Smooth muscle cell (in vitro differentiated cells): ENCODE measurements around the gene SPACA4. TPM values are rescaled to one million over a fixed set of nuclear protein-coding genes. Genes with fewer than 3 reads are reported as not detected.

Source experiments
- DNase-seq: peaks from one replicate; lab custom pipeline; 2025; ENCODE audit not compliant: unreplicated experiment; lab: John Stamatoyannopoulos, UW
- H2AFZ ChIP-seq: fragments of 200-600 bp; sonication (generic); 2 replicates; pipeline ENCODE4 v1.6.0; 2016; ENCODE audit warnings: antibody characterized with exemption, low read depth, mild to moderate bottlenecking
- H3F3A ChIP-seq: fragments of 200-600 bp; sonication (generic); 2 replicates; pipeline ENCODE4 v1.6.0; 2017; ENCODE audit warnings: antibody characterized with exemption, low read depth
- H3K27ac ChIP-seq: fragments of 200-600 bp; sonication (generic); 2 replicates; pipeline ENCODE4 v1.5.1; 2016; ENCODE audit warnings: low read depth, mild to moderate bottlenecking
- H3K27me3 ChIP-seq: fragments of 200-600 bp; sonication (generic); 2 replicates; pipeline ENCODE4 v1.6.1; 2016; ENCODE audit warnings: low read depth, mild to moderate bottlenecking
- H3K36me3 ChIP-seq: fragments of 200-600 bp; sonication (generic); 2 replicates; pipeline ENCODE4 v1.5.1; 2016; ENCODE audit warnings: low read depth
- H3K4me1 ChIP-seq: fragments of 200-600 bp; sonication (generic); 2 replicates; pipeline ENCODE4 v1.5.1; 2016; ENCODE audit warnings: low read depth
- H3K4me2 ChIP-seq: fragments of 200-600 bp; sonication (generic); 2 replicates; pipeline ENCODE4 v1.6.0; 2016; ENCODE audit warnings: mild to moderate bottlenecking
- H3K4me3 ChIP-seq: fragments of 200-600 bp; sonication (generic); 2 replicates; pipeline ENCODE4 v1.5.1; 2016; ENCODE audit warnings: mild to moderate bottlenecking
- H3K79me2 ChIP-seq: fragments of 200-600 bp; sonication (generic); 2 replicates; pipeline ENCODE4 v1.6.0; 2016; ENCODE audit warnings: low read depth, mild to moderate bottlenecking
- H3K9ac ChIP-seq: fragments of 200-600 bp; sonication (generic); 2 replicates; pipeline ENCODE4 v1.6.0; 2016; ENCODE audit warnings: low read depth
- H3K9me3 ChIP-seq: fragments of 200-600 bp; sonication (generic); replicated peaks from 2 replicates; pipeline ENCODE4 v1.5.1; 2016; ENCODE audit warnings: low read depth
- H4K20me1 ChIP-seq: fragments of 200-600 bp; sonication (generic); 2 replicates; pipeline ENCODE4 v1.6.0; 2016; ENCODE audit warnings: low read depth
- WGBS: methylation state at CpG from one replicate; pipeline ENCODE4 v1.1.7; 2016; ENCODE audit warnings: low lambda C conversion rate; 5-methylcytosine and 5-hydroxymethylcytosine counted together
- polyA plus RNA-seq: library from polyadenylated mRNA; unstranded; fragments of >200 nt; fragmentation: Nextera tagmentation; extraction: Ambion mirVana; gene quantifications from 2 replicates; pipeline ENCODE4 v1.2.1, GENCODE V29; 2016
- total RNA-seq: library from RNA; depleted of rRNA; stranded (reverse); fragments of >200 nt; gene quantifications from 2 replicates; pipeline ENCODE4 v1.2.3, GENCODE V29; 2014
- TF ChIP-seq, protein P1 (sequence below): fragments of 200-600 bp; sonication (generic); IDR thresholded peaks from 2 replicates; pipeline ENCODE4 v1.5.1; 2017; ENCODE audit warnings: borderline replicate concordance, mild to moderate bottlenecking, antibody characterized with exemption; ENCODE audit not compliant: insufficient read depth, poor library complexity, severe bottlenecking

Gene SPACA4
- total and polyA plus RNA-seq, 2 experiments from 2014 or later = 0.43 TPM; not detected in 1

DNA sequence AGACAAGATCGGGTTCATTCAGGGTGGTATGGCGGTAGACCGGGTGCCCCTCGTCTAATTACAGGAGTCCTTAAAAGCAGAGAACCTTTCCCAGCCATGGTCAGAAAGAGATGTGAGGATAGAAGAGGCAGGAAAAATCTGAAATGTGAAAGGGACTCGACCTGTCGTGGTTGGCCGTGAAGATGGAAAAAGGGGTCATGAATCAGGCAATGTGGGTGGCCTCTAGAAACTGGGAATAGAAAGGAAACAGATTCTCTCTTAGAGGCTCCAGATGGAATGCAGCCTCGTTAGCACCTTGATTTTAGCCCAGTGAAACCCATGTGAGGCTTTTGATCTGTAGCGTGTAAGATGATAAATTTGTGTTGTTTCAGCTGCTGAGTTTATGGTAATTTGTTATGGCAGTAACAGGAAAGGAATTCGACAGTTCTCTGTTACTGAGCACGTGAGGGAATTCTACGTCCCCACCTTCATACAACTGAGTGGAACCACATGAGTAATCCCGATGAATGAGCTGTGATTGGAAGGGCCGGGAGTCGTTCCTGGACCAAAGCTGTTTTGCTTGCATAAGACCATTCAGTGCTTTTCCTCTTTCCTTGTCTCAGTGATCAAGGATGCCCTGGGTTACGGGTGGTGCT lies 50.4 kb downstream of the SPACA4 start:
- Histone ChIP-seq H3F3A (no peaks in the 10 kb centered on the region), H3K9ac (no peak overlapping the region), H3K36me3 (no peaks in the 10 kb centered on the region), H3K27ac (no peak overlapping the region), H3K79me2 (no peaks in the 10 kb centered on the region), H3K4me2 (no peak overlapping the region), H2AFZ (no peak overlapping the region), H3K4me1 (no peaks in the 10 kb centered on the region), H3K9me3 (no peaks in the 10 kb centered on the region), H3K27me3 (no peaks in the 10 kb centered on the region), H4K20me1 (no peaks in the 10 kb centered on the region), H3K4me3 (no peak overlapping the region)
- TF ChIP-seq, protein P1, sequence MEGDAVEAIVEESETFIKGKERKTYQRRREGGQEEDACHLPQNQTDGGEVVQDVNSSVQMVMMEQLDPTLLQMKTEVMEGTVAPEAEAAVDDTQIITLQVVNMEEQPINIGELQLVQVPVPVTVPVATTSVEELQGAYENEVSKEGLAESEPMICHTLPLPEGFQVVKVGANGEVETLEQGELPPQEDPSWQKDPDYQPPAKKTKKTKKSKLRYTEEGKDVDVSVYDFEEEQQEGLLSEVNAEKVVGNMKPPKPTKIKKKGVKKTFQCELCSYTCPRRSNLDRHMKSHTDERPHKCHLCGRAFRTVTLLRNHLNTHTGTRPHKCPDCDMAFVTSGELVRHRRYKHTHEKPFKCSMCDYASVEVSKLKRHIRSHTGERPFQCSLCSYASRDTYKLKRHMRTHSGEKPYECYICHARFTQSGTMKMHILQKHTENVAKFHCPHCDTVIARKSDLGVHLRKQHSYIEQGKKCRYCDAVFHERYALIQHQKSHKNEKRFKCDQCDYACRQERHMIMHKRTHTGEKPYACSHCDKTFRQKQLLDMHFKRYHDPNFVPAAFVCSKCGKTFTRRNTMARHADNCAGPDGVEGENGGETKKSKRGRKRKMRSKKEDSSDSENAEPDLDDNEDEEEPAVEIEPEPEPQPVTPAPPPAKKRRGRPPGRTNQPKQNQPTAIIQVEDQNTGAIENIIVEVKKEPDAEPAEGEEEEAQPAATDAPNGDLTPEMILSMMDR = no peak
- DNase-seq = no peak
- WGBS = 41% methylated on average over 16 of the region's 16 CpGs

Other genes with a start within 250 kb of the SPACA4 start
- gene TMEM143, start 242.8 kb upstream of the SPACA4 start, total RNA-seq = 3.0 and 3.8 TPM in 2 replicates
- gene TMEM143, start 242.8 kb upstream of the SPACA4 start, polyA plus RNA-seq = 11.2 and 18.7 TPM in 2 replicates
- gene SYNGR4, start 242.4 kb upstream of the SPACA4 start, total RNA-seq = not detected in 2 replicates
- 0.98 TPM in 1 of 2 replicates, not detected in the other for gene SYNGR4, start 242.4 kb upstream of the SPACA4 start, polyA plus RNA-seq
- 203 and 239 TPM in 2 replicates for gene KDELR1, start 215.2 kb upstream of the SPACA4 start, total RNA-seq
- gene KDELR1, start 215.2 kb upstream of the SPACA4 start, polyA plus RNA-seq = 296 and 315 TPM in 2 replicates
- 3.5 and 4.0 TPM in 2 replicates for gene GRIN2D, start 213.1 kb upstream of the SPACA4 start, total RNA-seq
- gene GRIN2D, start 213.1 kb upstream of the SPACA4 start, polyA plus RNA-seq = 10.7 and 12.7 TPM in 2 replicates
- gene GRWD1, start 160.8 kb upstream of the SPACA4 start, total RNA-seq = 11.7 and 22.1 TPM in 2 replicates
- gene GRWD1, start 160.8 kb upstream of the SPACA4 start, polyA plus RNA-seq = 23.6 and 25.7 TPM in 2 replicates
- gene KCNJ14, start 151.2 kb upstream of the SPACA4 start, total RNA-seq = 1.2 and 1.8 TPM in 2 replicates
- gene KCNJ14, start 151.2 kb upstream of the SPACA4 start, polyA plus RNA-seq = 1.7 and 2.0 TPM in 2 replicates
- gene CYTH2, start 137.4 kb upstream of the SPACA4 start, total RNA-seq = 44.5 and 49.7 TPM in 2 replicates
- 62.1 and 95.0 TPM in 2 replicates for gene CYTH2, start 137.4 kb upstream of the SPACA4 start, polyA plus RNA-seq
- gene LMTK3, start 94.9 kb upstream of the SPACA4 start, total RNA-seq = 1.1 and 3.1 TPM in 2 replicates
- gene LMTK3, start 94.9 kb upstream of the SPACA4 start, polyA plus RNA-seq = 0.66 and 1.8 TPM in 2 replicates
- 1.7 TPM in 1 of 2 replicates, not detected in the other for gene SULT2B1, start 54.6 kb upstream of the SPACA4 start, total RNA-seq
- gene SULT2B1, start 54.6 kb upstream of the SPACA4 start, polyA plus RNA-seq = 0.13 and 2.3 TPM in 2 replicates
- 0.49 and 0.72 TPM in 2 replicates for gene FAM83E, start 8.3 kb downstream of the SPACA4 start, total RNA-seq
- 0.49 and 2.0 TPM in 2 replicates for gene FAM83E, start 8.3 kb downstream of the SPACA4 start, polyA plus RNA-seq
- gene RPL18, start 12.4 kb downstream of the SPACA4 start, total RNA-seq = 1,279 and 1,519 TPM in 2 replicates
- gene RPL18, start 12.4 kb downstream of the SPACA4 start, polyA plus RNA-seq = 666 and 762 TPM in 2 replicates
- 4.0 and 8.2 TPM in 2 replicates for gene SPHK2, start 12.8 kb downstream of the SPACA4 start, total RNA-seq
- gene SPHK2, start 12.8 kb downstream of the SPACA4 start, polyA plus RNA-seq = 9.3 and 13.8 TPM in 2 replicates
- gene DBP, start 30.6 kb downstream of the SPACA4 start, total RNA-seq = 3.5 and 4.5 TPM in 2 replicates
- 6.9 and 11.3 TPM in 2 replicates for gene DBP, start 30.6 kb downstream of the SPACA4 start, polyA plus RNA-seq
- 0.09 and 1.7 TPM in 2 replicates for gene CA11, start 39.4 kb downstream of the SPACA4 start, total RNA-seq
- gene CA11, start 39.4 kb downstream of the SPACA4 start, polyA plus RNA-seq = 6.9 and 9.5 TPM in 2 replicates
- not detected in 2 replicates for gene NTN5, start 66.3 kb downstream of the SPACA4 start, total RNA-seq
- gene NTN5, start 66.3 kb downstream of the SPACA4 start, polyA plus RNA-seq = 0.22 TPM in 1 of 2 replicates, not detected in the other
- gene FUT2, start 89.2 kb downstream of the SPACA4 start, total RNA-seq = 0.27 and 1.1 TPM in 2 replicates
- 0.18 and 0.54 TPM in 2 replicates for gene FUT2, start 89.2 kb downstream of the SPACA4 start, polyA plus RNA-seq
- 0.22 and 0.58 TPM in 2 replicates for gene MAMSTR, start 113.0 kb downstream of the SPACA4 start, total RNA-seq
- 3.2 and 3.9 TPM in 2 replicates for gene MAMSTR, start 113.0 kb downstream of the SPACA4 start, polyA plus RNA-seq
- 0.27 and 0.81 TPM in 2 replicates for gene RASIP1, start 133.9 kb downstream of the SPACA4 start, total RNA-seq
- gene RASIP1, start 133.9 kb downstream of the SPACA4 start, polyA plus RNA-seq = 2.7 and 3.5 TPM in 2 replicates
- 0.45 TPM in 1 of 2 replicates, not detected in the other for gene IZUMO1, start 140.2 kb downstream of the SPACA4 start, total RNA-seq
- not detected in 2 replicates for gene IZUMO1, start 140.2 kb downstream of the SPACA4 start, polyA plus RNA-seq
- 0.58 TPM in 2 replicates for gene FUT1, start 145.9 kb downstream of the SPACA4 start, total RNA-seq
- gene FUT1, start 145.9 kb downstream of the SPACA4 start, polyA plus RNA-seq = 0.51 and 1.8 TPM in 2 replicates
- not detected in 2 replicates for gene FGF21, start 148.8 kb downstream of the SPACA4 start, total RNA-seq
- not detected in 2 replicates for gene FGF21, start 148.8 kb downstream of the SPACA4 start, polyA plus RNA-seq
- gene BCAT2, start 204.3 kb downstream of the SPACA4 start, total RNA-seq = 11.8 and 24.9 TPM in 2 replicates
- 30.9 and 45.4 TPM in 2 replicates for gene BCAT2, start 204.3 kb downstream of the SPACA4 start, polyA plus RNA-seq
- gene HSD17B14, start 229.7 kb downstream of the SPACA4 start, total RNA-seq = 14.8 and 19.3 TPM in 2 replicates
- 16.4 and 16.9 TPM in 2 replicates for gene HSD17B14, start 229.7 kb downstream of the SPACA4 start, polyA plus RNA-seq